Tongue (tissue), 2 donors: Measurements from ENCODE around the gene PRR29. TPM values are rescaled to one million over a fixed set of nuclear protein-coding genes. Genes with fewer than 3 reads are reported as not detected.

Source experiments
- DNase-seq: peaks from one replicate; pipeline ENCODE4 v3.0.0-alpha.2; 2015
- total RNA-seq: library from RNA; depleted of rRNA; stranded (reverse); fragments of >200 nt; gene quantifications from one replicate; pipeline ENCODE4 v1.2.3, GENCODE V29; 2014

The PRR29 gene
- total RNA-seq, 1 donor from 2014 or later, result 1.3 TPM

- DNase-seq, result no peak
Measured at GRCh38 chr17:64045176-64045575, 47.0 kb downstream of the PRR29 start.

- no peak for DNase-seq
Measured at GRCh38 chr17:64048805-64049204, 50.7 kb downstream of the PRR29 start.

- no peak for DNase-seq
Measured at GRCh38 chr17:64051153-64051552, 53.0 kb downstream of the PRR29 start.

GRCh38 chr17:64053101-64053500 is 55.0 kb downstream of the PRR29 start:
- DNase-seq, result no peak

Other genes starting within 250 kb of the PRR29 start
- 102 TPM for gene CCDC47, start 224.8 kb upstream of the PRR29 start, total RNA-seq
- gene DDX42, start 224.2 kb upstream of the PRR29 start, total RNA-seq, result 105 TPM
- gene PSMC5, start 170.9 kb upstream of the PRR29 start, total RNA-seq, result 47.2 TPM
- 42.9 TPM for gene FTSJ3, start 170.7 kb upstream of the PRR29 start, total RNA-seq
- 69.4 TPM for gene SMARCD2, start 155.7 kb upstream of the PRR29 start, total RNA-seq
- gene CSH2, start 124.7 kb upstream of the PRR29 start, total RNA-seq, result not detected
- gene GH2, start 116.4 kb upstream of the PRR29 start, total RNA-seq, result not detected
- not detected for gene CSH1, start 101.8 kb upstream of the PRR29 start, total RNA-seq
- gene CSHL1, start 87.1 kb upstream of the PRR29 start, total RNA-seq, result not detected
- not detected for gene GH1, start 79.5 kb upstream of the PRR29 start, total RNA-seq
- gene CD79B, start 66.0 kb upstream of the PRR29 start, total RNA-seq, result 7.7 TPM
- 46.2 TPM for gene SCN4A, start 25.4 kb upstream of the PRR29 start, total RNA-seq
- gene ICAM2, start 22.3 kb downstream of the PRR29 start, total RNA-seq, result 49.1 TPM
- gene ERN1, start 131.8 kb downstream of the PRR29 start, total RNA-seq, result 9.4 TPM